ENCODE measurements around the gene CREBBP. TPM values are rescaled to one million over a fixed set of nuclear protein-coding genes. Genes with fewer than 3 reads are reported as not detected.
A peak's percentile ranks its signal among the peaks of the same experiment; 100 is the strongest.

The CREBBP gene
- total and polyA plus RNA-seq, 9 of the 15 experiments (the other 6 are each of a cell fraction or from before 2014, with no cell fraction given): 0.70 to 24.8 (median 5.6) TPM

GRCh38 chr16:3716831-3717234 is 163.7 kb downstream of the CREBBP start (continued):
- TF ChIP-seq ZNF707 (CRISPR knock-in tag; conservative IDR thresholded peaks at IDR 0.05) (no peak), ILF3 (IDR thresholded peaks at IDR 0.05; ENCODE audit: borderline replicate concordance) (no peak), SNRNP70 (optimal IDR thresholded peaks at IDR 0.05; ENCODE audit: low read depth, low read length) (no peak), E2F6 (IDR thresholded peaks at IDR 0.05; ENCODE audit: borderline replicate concordance in 1 of 2, extremely low read depth in 1 of 2, insufficient read depth in 1 of 2, insufficient read length in 1 of 2, low read depth in 1 of 2, low read length in 1 of 2, poor library complexity in 1 of 2, severe bottlenecking in 1 of 2) (peak in 1 of 2 experiments; percentile 18), SUPT5H (IDR thresholded peaks at IDR 0.05) (no peak), ZNF217 (CRISPR knock-in tag; IDR thresholded peaks at IDR 0.05) (no peak), FUS (optimal IDR thresholded peaks at IDR 0.05; ENCODE audit: low read depth, low read length) (no peak), USF1 (CRISPR knock-in tag; IDR thresholded peaks at IDR 0.05) (peak; percentile 49), E4F1 (CRISPR knock-in tag; IDR thresholded peaks at IDR 0.05; ENCODE audit: borderline replicate concordance) (no peak), RBM39 (optimal IDR thresholded peaks at IDR 0.05; ENCODE audit: low read depth, low read length) (no peak), RHOXF2B (CRISPR knock-in tag; conservative IDR thresholded peaks at IDR 0.05) (no peak), ATF6 (CRISPR knock-in tag; IDR thresholded peaks at IDR 0.05) (no peak), TEAD1 (CRISPR knock-in tag; IDR thresholded peaks at IDR 0.05) (0 out of 4 replicates have a peak, but pooled peaks of 1 of the 2 experiments have one; percentile 23), HMGXB4 (CRISPR knock-in tag; IDR thresholded peaks at IDR 0.05) (0 out of 2 replicates have a peak, but pooled peaks have one; percentile 17), RBM17 (IDR thresholded peaks at IDR 0.05; ENCODE audit: borderline replicate concordance, low read depth, low read length) (no peak), FOXP1 (CRISPR knock-in tag; IDR thresholded peaks at IDR 0.05) (no peak), HDAC6 (IDR thresholded peaks at IDR 0.05; ENCODE audit: low read depth, low read length) (no peak), ZBTB2 (IDR thresholded peaks at IDR 0.05) (0 out of 2 replicates have a peak, but pooled peaks have one; percentile 40), TCFL5 (CRISPR knock-in tag; conservative IDR thresholded peaks at IDR 0.05) (no peak)

Data from K562 (cell line).